DMS53 treated with DMSO at 0.1 percent for 48 hours (cell line): ENCODE results near the gene RNF148.

Source experiments
- DNase-seq: peaks from one replicate; lab custom pipeline; 2025; ENCODE audit not compliant: unreplicated experiment; lab: John Stamatoyannopoulos, UW

RNF148 gene, protein sequence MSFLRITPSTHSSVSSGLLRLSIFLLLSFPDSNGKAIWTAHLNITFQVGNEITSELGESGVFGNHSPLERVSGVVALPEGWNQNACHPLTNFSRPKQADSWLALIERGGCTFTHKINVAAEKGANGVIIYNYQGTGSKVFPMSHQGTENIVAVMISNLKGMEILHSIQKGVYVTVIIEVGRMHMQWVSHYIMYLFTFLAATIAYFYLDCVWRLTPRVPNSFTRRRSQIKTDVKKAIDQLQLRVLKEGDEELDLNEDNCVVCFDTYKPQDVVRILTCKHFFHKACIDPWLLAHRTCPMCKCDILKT

DNA sequence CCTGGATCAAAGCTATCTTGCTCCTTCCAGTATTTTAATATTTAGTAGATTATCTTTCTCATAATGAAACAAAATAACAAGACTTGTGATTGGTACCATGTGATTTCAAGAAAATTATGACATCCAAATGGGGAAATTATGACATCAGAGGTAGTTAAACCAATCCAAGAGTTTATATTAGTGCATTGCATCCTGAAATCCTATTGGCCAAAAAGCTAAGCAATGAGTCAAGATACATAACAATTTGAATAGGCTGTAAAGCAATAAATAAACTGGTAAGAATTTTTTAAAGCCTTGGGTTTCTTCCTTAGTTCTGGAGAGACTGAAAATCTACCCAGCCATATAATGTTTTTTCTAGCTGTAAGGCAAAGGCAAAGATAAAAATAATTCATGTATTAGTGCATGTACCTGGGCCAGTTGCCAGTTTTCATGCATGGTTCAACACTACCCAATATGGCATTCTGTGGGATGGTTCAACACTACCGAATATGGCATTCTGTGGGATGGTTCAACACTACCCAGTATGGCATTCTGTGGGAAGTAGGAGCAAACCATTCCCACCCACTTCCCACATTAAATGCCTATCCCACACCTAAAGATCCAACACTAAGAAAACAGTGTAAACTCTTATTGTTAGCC is at the start of gene RNF148:
Gene RNF148 (minus strand): TSS at position 51 of the 639 bp plus-strand sequence. CDS start 172 bp downstream, outside the sequence.
- no peak for DNase-seq

DNA sequence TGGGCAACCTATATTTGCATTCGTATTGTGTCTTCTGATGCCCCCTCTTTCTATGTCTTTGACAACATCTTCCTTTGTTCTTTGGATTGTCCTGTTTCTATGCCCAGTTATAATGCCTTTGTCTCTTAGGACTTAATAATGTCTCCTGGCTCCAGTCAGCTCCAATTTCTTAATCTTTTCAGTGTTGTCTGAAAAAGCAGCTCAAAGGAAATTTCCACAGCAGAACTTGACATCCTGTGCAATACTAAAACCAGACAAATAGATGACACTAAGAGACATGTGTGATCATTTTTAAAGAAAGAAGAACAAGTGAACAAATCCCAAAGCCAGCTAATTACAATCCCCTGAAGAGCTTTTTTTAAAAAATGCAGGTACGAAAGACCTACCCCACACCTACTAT is 47.7 kb upstream of the RNF148 start:
- no peak for DNase-seq

DNA sequence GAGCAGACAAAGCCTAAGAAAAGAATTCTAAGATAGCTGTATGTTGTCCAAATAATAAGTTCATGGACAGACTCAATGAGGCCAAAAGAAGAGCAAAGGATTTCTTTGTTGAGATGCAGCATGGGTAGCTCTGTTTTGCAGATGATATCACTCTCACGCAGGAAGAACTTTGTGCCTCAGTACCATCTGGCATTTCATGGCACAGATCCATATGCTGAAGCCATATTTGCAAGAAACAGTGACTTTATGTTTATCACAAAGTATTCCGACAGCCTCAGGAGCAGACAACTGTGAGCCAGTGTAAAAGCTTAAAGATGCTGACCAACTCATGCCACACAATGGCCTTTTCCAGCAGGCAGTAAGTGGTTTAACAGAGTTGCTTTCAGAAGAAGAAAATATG is 45.5 kb upstream of the RNF148 start:
- DNase-seq = no peak

DNA sequence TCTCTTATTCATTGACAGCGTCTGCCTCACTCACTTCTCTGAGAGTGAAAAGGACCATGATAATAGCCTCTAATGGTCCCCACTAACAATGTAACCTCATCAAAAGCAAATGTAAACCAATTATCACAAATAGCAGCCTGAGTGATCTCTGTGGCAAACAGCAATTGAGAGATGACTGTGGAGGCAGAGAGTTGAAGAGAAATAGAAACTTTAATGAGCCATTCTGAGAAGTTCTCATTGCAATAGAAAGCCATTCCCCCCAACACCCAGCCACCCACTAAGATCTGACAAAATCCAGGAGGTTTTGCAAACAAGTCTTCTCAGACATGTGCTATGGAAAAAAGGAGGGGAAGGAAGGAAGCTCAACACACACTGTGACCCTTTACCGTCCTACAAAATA is 44.2 kb upstream of the RNF148 start:
- no peak for DNase-seq

DNA sequence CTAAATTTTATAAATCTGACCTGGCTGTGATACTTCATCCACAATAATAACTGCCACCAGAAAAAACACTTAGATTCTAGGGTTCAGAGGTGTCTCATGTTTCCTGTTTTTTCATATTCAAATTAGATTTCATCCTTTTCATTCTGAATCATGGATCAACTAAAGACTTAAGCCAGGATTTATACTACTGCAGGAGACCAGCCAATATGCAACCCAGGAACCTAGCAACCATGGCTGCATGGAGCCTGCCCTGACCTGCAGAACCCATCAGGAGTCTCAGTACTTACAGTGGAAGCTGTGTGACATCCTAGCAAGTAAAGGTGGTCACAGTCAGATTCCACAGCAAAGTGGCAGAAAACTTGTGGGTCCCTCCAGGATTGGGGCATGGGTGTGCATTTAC is 40.5 kb upstream of the RNF148 start:
- DNase-seq = no peak

DNA sequence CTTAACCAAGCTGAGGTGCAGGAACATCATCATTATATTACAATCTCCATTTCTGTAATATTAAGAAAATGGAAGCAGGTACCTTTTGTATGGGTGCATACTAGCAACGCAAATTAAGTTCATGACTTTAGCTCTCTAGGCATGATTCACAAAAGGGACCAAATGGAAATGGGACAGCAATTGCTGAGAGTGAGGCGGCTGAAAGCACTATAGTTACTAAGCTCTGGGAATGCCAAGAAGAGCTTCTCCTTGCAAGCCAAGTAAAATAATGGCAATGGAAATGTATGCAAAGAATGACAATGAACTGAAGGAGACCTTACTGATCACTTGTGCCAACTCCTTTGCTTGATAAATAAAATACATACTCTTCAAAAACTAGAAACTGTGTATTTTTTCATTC is 36.2 kb upstream of the RNF148 start:
- no peak for DNase-seq

DNA sequence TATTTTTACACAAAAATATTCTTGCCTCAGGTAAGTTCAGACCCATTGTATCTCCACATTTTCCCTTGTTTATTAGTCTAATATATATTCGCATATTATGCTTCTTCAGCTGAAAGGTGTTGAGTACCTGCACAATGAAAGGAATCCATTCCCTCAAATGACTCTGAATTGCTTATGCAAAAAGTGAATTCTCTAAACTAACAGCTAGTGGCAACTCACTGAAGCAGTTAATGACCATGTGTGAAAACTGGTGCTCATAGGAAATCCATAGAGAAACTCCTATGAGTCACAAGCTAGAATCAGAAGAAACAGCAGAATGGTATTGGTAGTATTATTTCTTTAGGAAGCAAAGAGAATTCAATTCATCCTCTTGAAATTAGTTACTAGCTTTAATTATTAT is 33.5 kb upstream of the RNF148 start:
- DNase-seq = no peak

DNA sequence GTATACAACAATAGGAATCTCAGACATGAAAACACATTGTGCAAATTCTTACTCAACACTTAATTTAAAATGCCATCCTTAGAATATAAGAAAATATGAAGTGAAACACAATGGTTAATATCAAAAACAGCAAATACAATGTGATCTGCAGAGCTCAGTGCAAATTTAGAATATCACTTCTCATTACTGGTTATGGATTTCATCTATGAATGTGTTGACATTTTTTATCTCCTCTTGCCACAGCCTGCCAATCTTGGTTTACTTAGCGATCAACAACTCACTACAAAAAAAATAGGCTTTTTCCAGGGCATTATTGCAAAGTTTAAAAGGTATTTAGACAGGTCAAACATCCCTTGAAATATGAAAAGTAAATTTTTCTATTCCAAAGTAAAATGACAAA is 25.0 kb upstream of the RNF148 start:
- DNase-seq = no peak

DNA sequence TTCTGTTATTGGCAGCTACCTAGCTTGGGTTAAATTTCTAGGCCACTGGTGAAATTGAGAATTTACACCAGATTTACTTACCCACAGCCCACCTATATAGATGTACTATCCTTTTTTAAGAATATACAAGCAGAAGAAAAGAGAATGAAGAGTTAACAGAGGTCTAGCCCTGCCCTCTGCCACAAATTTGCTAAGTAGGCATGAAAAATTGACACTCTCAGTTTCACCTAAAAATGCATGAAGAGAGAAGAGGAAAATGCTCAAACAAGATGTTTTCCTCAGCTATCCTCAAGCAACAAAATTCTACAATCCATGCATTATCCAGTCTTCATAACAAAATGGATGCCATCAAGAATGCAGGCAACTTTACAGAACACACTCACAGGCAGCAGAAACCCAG is 24.6 kb upstream of the RNF148 start:
- DNase-seq = no peak

DNA sequence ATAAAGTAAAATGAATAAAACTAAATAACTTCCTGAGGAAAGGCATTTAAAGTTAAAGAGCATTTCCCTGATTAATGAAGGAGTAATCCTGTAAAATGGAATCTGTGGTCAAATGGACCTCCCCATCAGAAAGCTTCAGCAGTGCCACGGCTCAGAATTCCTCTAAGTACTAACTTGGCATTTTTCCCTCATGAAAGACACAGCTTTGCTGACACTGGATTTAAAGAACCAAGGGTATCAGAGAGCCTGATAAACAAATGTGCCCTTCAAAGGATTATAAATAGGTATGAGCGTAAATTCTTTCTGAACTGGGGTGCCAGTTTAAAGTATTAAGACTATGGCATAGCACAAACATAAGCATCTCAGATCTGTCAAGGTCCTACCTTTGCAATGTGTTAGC is 24.2 kb upstream of the RNF148 start:
- DNase-seq = no peak

DNA sequence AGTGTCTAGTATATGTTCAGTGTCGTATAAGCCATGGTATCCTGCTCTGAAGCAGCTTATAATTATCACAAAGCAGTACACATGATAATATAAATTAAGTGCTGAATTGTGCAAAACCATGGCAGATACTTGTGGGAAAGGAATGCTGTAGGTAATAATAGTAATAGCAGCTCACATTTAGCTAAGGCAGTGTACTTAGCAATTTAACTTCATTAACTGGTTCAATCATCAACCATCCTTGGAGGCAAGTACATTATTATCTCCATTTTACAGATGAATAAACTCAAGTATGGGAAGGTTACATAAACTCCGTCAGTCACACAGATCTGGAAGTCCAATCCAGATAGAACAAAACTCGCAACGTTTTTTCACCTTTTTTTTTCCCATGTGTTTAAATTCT is 21.6 kb upstream of the RNF148 start:
- no peak for DNase-seq

DNA sequence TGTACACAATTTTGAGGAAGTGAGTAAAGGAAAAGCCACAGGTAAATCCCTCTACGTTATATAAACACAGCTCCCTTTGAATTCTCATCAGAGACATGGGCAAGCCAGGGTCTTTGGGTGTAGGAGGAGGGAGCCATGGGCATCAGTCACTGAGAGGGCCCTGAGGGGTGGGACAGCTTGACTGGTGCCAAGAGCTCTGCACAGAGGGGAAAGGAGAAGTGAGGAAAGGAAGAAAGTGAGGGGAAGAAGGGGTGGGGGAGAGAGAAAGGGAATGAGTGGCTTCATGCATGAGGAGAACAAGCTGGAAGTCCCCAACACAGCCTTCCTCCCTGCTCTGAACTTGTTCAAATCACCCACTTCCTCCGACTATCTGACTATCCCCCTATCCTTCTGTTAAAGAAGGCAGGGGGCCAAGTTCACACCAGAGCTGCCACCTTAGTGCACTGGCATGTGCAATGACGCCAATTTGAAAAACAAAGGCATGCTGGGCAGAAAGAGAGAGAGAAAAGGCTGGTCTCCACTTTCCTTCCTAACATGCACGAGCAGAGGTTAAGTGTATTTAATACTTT is 16.4 kb upstream of the RNF148 start:
- DNase-seq = no peak

DNA sequence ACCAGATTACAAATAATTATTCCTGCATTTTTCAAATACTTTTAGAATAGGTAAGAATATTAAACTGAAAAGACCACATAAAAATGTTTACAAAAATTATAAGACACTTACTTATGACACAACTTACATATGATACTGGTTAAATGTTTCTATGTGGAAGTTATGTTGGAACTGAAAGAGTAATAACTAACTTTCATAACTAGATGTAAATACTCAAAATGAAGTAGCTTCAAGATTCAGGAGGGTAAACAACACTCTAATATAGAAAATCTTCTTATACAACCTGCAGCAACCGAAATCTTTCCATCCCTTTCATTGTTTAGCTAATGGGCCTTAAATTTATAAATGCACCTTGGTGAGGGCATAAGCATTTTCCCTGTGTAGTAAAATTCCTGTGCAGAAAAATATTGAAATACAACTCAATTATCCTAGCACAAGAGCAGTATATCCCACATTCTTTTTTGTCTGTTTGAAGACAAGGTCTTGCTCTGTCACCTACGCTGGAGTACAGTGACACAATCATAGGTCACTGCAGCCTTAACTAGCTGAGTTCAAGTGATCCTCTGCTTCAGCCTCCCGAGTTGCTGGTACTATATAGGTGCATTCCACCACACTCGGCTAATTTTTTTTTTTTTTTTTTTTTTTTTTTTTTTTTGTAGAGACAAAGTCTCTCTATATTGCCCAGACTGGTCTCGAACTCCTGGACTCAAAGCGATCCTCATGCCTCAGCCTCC is 14.8 kb upstream of the RNF148 start:
- DNase-seq = no peak

DNA sequence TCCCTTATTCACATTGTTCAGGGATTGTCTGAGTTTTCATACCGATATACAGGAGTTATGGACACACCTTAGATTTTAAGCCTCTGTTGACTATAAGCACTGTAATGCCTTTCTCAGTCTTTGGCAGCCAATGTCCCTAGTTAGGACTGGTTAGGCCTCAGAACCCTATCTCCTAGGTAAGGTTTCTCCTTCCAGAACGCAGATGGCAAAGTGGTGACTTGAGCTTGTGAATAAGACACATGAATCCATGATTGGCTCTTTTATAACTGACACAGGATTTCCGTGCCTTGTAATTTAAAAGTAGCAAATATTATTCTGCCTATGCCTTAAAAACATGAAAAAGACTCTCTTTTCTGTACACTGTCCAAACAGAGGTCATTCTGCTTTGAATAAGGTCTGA is 12.5 kb upstream of the RNF148 start:
- DNase-seq = no peak

DNA sequence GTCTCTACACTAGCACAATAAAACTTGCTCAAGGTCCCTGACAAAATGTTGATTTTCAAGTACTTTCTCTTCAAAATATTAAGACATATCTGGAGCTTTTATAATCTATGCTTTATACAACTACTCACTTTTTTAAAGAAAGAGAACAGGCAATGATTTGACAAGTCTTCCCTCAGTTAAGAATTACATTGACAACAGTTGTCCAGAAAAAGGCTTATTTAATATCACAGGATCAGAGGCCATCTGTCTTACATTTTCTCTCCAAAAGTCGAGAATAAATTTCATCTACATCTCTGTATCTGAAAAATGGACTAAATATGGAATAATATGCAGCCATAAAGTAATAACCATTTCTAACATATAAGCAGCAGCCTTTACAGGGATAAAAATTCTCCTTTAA is 8.2 kb upstream of the RNF148 start:
- DNase-seq = no peak

DNA sequence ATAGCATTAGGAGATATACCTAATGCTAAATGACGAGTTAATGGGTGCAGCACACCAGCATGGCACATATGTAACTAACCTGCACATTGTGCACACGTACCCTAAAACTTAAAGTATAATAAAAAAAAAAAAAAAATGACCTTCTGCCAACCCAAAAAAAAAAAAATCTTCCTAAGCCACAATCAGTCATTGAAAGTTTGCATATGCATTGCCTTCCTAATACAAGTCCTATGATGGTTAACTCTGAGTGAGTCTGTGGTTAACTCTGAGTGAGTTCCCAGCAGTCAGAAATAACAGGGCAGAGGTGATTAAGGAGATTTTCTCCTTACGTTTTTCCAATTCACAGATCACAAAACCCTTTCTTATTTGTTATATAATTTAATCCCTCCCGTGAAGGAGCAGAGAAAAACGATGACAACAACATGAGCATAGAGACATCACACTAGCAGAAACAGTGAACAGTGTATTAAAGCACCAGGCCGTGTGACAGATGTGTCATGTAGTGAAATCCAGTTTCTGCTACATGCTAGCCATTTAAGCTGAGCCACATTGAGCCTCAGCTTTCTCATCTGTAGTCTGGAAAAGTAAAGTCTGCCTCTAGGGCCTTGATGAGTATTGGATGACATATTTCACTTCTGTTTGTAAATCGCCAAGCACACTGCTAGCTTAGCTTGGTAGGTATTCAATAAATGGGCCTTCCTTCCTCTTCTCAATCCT is 7.4 kb upstream of the RNF148 start:
- no peak for DNase-seq

DNA sequence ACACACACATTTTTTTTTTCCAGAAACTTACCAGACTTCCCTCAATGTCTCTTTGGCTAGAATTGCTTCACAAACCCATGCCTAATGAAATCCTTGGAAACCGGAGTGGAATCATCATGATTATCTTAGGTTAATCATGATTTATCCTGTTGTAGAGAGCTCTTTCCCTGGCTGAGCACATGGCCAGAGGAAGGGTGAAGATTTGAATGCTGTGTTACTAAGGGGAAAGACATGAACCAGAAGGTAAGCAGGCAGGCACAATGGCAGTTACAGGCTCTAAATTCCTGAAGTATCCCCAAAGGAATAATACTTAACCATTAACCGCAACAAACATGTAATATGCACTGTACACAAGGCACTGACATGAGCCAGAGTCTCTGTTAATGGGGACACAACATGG is 4.1 kb upstream of the RNF148 start:
- DNase-seq = no peak

DNA sequence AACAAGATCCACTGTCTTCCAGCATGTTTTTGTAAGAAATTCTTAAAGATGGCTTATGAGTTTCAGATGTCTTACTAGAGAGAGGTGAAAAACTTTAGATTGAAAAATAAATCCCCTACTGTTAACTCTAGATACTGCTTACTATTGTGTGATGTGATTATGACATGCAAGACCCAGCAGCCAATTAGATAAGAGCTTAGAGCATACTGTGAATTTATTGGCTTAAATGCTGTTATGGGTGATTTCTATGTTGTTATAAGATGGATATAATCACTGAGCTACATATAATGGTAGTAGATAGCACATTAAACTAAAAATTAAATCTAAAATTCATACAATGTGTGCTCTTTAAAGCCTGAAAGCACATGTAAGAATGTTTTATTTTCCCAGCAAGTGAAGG is 3.7 kb downstream of the RNF148 start, which contains the start of gene RNF133:
Gene RNF133 (minus strand): TSS at position 101 of the 400 bp plus-strand sequence. CDS start 199 bp downstream, outside the sequence.
- DNase-seq = no peak

DNA sequence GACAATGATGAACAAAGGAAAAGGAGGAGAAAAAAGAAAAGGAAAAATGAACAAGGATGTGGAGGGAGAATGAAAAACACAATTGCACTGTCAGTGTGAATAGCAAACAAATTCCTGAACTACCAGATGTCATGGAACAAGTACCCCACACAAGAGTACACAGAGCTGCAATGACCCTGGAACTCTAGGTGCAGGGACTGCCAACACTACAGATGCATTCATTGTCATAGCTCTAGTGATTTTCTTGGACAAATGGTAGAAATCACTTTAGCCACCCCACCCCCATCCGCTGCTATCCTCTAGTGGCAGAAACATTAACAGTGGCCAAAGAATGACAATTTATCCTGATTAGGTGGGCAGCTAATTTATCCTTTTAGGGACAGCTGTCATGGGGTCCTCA is 6.9 kb downstream of the RNF148 start:
- DNase-seq = no peak

DNA sequence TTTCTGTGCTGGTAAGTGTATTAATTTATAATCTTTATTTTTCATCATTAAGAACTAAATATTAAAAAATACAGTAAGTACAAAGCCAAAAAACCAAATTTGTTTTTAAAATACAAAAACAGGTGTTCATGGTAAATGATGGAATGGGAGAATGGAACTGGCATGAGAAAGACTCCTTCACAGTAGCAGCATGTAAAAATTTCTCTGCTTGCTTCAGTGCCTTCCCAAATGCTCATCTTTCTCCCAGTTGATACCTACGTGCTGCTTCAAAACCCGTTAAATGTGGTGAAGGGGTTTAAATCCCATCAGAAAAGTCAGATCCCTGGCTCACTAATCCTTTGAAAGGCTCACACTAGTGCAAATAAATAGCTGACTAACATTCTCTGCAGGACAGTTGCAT is 8.0 kb downstream of the RNF148 start:
- no peak for DNase-seq

DNA sequence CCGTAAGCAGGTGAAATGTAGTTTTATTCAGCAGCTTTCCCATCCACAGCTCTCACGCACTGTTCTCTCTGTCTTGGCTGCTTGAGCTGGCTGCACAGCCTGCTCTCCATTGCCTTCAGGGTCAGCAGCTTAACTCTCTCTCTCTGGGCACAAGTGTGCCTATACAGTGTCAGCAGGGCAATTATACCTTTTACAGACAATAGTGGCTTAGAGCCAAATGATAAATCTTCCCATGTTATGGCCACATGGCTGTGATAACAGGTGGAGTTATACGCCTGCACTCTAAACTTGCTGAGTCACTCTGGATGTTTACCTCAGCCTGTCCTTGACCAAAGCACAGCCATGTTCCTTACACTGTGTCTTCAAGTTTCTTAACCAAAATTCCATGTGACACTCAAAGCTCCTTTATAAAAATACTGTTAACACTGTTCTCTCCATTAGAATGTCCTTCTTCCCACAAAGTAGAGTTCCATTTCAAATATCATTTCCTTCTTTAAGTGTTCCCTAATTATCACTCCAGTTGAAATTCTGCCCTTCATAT is 9.9 kb downstream of the RNF148 start:
- DNase-seq = no peak
